Epithelial cell of esophagus (primary cell): Measurements from ENCODE around the gene JAG1.

Source experiments
- DNase-seq: peaks from one replicate; pipeline ENCODE4 v3.0.0; 2010; ENCODE audit warnings: low read depth
- H3K4me3 ChIP-seq: 2 replicates; pipeline ENCODE4 v1.5.1; 2011; ENCODE audit warnings: mild to moderate bottlenecking, low read length, control low read depth
- CTCF ChIP-seq: IDR thresholded peaks from 2 replicates; pipeline ENCODE4 v1.5.1; 2011; ENCODE audit warnings: low read depth, mild to moderate bottlenecking, low read length, control low read depth, inconsistent platforms; ENCODE audit not compliant: insufficient read depth; ENCODE audit errors: missing control alignments

JAG1 gene

GRCh38 chr20:10644458-10645204 lies 29.2 kb downstream of the JAG1 start:
- TF ChIP-seq CTCF: no peak
- DNase-seq: no peak
- no peak overlapping the region for H3K4me3 ChIP-seq

- no peak for DNase-seq
- no peak for TF ChIP-seq CTCF
- no peak overlapping the region for H3K4me3 ChIP-seq
Measured at GRCh38 chr20:10643560-10643873, 30.3 kb downstream of the JAG1 start.

GRCh38 chr20:10642856-10643559 lies 30.8 kb downstream of the JAG1 start:
- DNase-seq: no peak
- no peak for TF ChIP-seq CTCF
- no peak overlapping the region for H3K4me3 ChIP-seq

GRCh38 chr20:10641893-10642292 lies 31.9 kb downstream of the JAG1 start:
- TF ChIP-seq CTCF: no peak
- DNase-seq: no peak
- no peak overlapping the region for H3K4me3 ChIP-seq

GRCh38 chr20:10641467-10641866 lies 32.3 kb downstream of the JAG1 start:
- no peak for DNase-seq
- TF ChIP-seq CTCF: no peak

GRCh38 chr20:10640897-10641296 lies 32.9 kb downstream of the JAG1 start:
- TF ChIP-seq CTCF: no peak
- H3K4me3 ChIP-seq: no peak overlapping the region
- DNase-seq: no peak

More at GRCh38 chr20:10641467-10641866, 32.3 kb downstream of the JAG1 start:
- H3K4me3 ChIP-seq: no peak overlapping the region
